Keratinocyte (primary cell): ENCODE data around the gene ITGB1. TPM values are rescaled to one million over a fixed set of nuclear protein-coding genes. Genes with fewer than 3 reads are reported as not detected.

Experiments
- DNase-seq: peaks from one replicate; pipeline ENCODE4 v3.0.0-alpha.2; 2011; ENCODE audit warnings: low read depth, missing footprints, low spot score
- FAIRE-seq: peaks from 2 replicates; lab custom pipeline; 2011; peaks lifted over from hg19 to GRCh38; lab: Jason Lieb, UNC
- H2AFZ ChIP-seq: 2 replicates; pipeline ENCODE4 v1.6.0; 2012; ENCODE audit warnings: low read length, control low read depth, inconsistent platforms; ENCODE audit not compliant: control insufficient read depth
- H3K27ac ChIP-seq: 2 replicates; pipeline ENCODE4 v1.5.1; 2011; ENCODE audit warnings: low read length; ENCODE audit not compliant: control insufficient read depth, insufficient read depth
- H3K27me3 ChIP-seq: 3 replicates; pipeline ENCODE4 v1.6.0; 2011; ENCODE audit warnings: low read length; ENCODE audit not compliant: control insufficient read depth, insufficient read depth; ENCODE audit errors: extremely low read depth
- H3K36me3 ChIP-seq, 2 experiments: 2 replicates in 1 of 2; 3 replicates in 1 of 2; pipeline ENCODE4 v1.5.1; 2011; ENCODE audit warnings: low read length in 2 of 2, mild to moderate bottlenecking in 1 of 2; ENCODE audit not compliant: control insufficient read depth in 2 of 2, insufficient read depth in 2 of 2; ENCODE audit errors: extremely low read depth in 1 of 2
- H3K4me1 ChIP-seq: 3 replicates; pipeline ENCODE4 v1.5.1; 2011; ENCODE audit warnings: low read length; ENCODE audit not compliant: control insufficient read depth, insufficient read depth; ENCODE audit errors: extremely low read depth
- H3K4me2 ChIP-seq: 3 replicates; pipeline ENCODE4 v1.6.0; 2011; ENCODE audit warnings: low read depth, low read length; ENCODE audit not compliant: control insufficient read depth, insufficient read depth; ENCODE audit errors: extremely low read depth
- H3K4me3 ChIP-seq, 3 experiments: fragments of 200-600 bp in 1 of 3; sonication (generic) in 1 of 3; 2 replicates in 2 of 3; 3 replicates in 1 of 3; pipeline ENCODE4 v1.5.1; 2011 to 2016; ENCODE audit warnings: low read length in 3 of 3, mild to moderate bottlenecking in 3 of 3, control low read depth in 2 of 3, inconsistent platforms in 1 of 3, low read depth in 1 of 3, mixed read lengths in 1 of 3, mixed run types in 1 of 3, moderate library complexity in 1 of 3; ENCODE audit not compliant: control insufficient read depth in 2 of 3, insufficient read depth in 2 of 3; ENCODE audit errors: extremely low read depth in 1 of 3
- H3K79me2 ChIP-seq: 2 replicates; pipeline ENCODE4 v1.6.0; 2012; ENCODE audit warnings: low read length; ENCODE audit not compliant: control insufficient read depth, insufficient read depth
- H3K9ac ChIP-seq: 3 replicates; pipeline ENCODE4 v1.6.0; 2011; ENCODE audit warnings: low read length; ENCODE audit not compliant: control insufficient read depth, insufficient read depth; ENCODE audit errors: extremely low read depth
- H3K9me1 ChIP-seq: 3 replicates; pipeline ENCODE4 v1.6.0; 2011; ENCODE audit warnings: low read length; ENCODE audit not compliant: control insufficient read depth, insufficient read depth; ENCODE audit errors: extremely low read depth
- H3K9me3 ChIP-seq: 2 replicates; pipeline ENCODE4 v1.5.1; 2012; ENCODE audit warnings: low read depth, low read length; ENCODE audit not compliant: control insufficient read depth
- H4K20me1 ChIP-seq: 3 replicates; pipeline ENCODE4 v1.6.0; 2011; ENCODE audit warnings: low read length; ENCODE audit not compliant: control insufficient read depth, insufficient read depth; ENCODE audit errors: extremely low read depth
- EZH2 ChIP-seq: IDR thresholded peaks from one replicate; pipeline ENCODE4 v1.6.1; 2012; ENCODE audit warnings: inconsistent platforms, mild to moderate bottlenecking, low read length, moderate library complexity
- dilution Hi-C: fragments of 300-500 bp; cut with MboI; formaldehyde crosslinking; loops from one replicate; pipeline ENCODE4 v1.7.0; 2020; ENCODE audit warnings: low sequenced_read_pairs; ENCODE audit not compliant: extremely low pct_ligation_motif_present
- polyA plus RNA-seq, 5 experiments: library from polyadenylated mRNA; depleted of rRNA in 3 of 5; stranded (reverse) in 3 of 5; stranded (forward) in 1 of 5; unstranded in 1 of 5; fragments of >200 nt; gene quantifications; 1 replicate in 1 of 5; 2 replicates in 3 of 5; 3 replicates in 1 of 5; pipeline versions ENCODE4 v1.2.1 to v1.2.3, GENCODE V29; 2011 to 2012; ENCODE audit warnings: missing spikeins in 2 of 5, low read depth in 1 of 5, low replicate concordance in 1 of 5
- TF ChIP-seq, protein P1 (sequence below), 3 experiments: IDR thresholded peaks in 1 of 3; conservative IDR thresholded peaks in 1 of 3; optimal IDR thresholded peaks in 1 of 3; 2 replicates in 2 of 3; 3 replicates in 1 of 3; pipeline versions ENCODE3 to v1.5.1; 2011; ENCODE audit warnings: low read length in 3 of 3, mild to moderate bottlenecking in 3 of 3, moderate library complexity in 2 of 3, control low read depth in 1 of 3, inconsistent platforms in 1 of 3; ENCODE audit not compliant: insufficient read depth in 2 of 3; ENCODE audit errors: extremely low read depth in 1 of 3

Gene ITGB1
- polyA plus RNA-seq, 1 donor (not counting 4 experiments of a cell fraction or from before 2014, with no cell fraction given): 1,445 TPM

DNA sequence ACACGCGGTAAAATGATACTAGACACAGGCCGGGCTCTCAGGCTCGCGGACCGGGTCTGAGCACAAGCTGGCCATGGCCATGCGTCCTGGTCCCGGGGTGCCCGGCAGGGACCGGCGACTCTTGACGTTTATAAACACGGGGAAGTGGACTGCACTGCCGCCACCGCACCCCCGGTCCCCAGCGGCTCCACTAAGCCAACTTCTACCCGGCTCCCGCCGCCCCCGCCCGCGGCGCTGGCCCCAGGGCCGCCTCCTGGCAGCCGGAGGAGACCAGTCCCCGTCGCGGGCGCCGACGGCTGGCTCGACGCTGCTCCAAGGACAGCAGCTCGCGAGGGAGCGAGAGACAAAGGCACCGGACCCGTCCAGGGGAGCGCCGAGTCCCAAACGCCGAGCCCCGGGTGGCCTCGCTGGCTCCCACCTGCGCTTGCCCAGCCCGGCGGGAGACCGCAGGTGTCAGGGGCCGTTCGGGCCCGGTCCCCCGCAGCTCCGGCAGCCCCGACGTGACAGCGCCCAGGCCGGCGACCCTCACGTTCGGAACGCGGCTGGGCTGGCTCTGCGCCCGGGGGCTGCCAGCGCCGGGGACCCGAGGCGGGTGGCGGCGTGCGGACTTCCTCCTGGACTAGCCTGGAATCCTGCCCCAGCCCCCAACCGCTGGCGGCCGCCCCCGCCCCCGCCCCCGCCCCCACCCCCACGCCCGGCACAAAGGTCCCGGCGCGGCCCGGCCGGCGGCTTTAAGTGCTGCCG lies 517 bp downstream of the ITGB1 start:
- H3K27ac ChIP-seq: peak overlapping the region; percentile 77
- no peak overlapping the region for H2AFZ ChIP-seq
- peak overlapping the region; percentile 92 for H3K9ac ChIP-seq
- no peak for DNase-seq
- dilution Hi-C loops: no loop called here
- H3K9me1 ChIP-seq: no peaks in the 10 kb centered on the region
- no peak for TF ChIP-seq EZH2
- TF ChIP-seq, protein P1, sequence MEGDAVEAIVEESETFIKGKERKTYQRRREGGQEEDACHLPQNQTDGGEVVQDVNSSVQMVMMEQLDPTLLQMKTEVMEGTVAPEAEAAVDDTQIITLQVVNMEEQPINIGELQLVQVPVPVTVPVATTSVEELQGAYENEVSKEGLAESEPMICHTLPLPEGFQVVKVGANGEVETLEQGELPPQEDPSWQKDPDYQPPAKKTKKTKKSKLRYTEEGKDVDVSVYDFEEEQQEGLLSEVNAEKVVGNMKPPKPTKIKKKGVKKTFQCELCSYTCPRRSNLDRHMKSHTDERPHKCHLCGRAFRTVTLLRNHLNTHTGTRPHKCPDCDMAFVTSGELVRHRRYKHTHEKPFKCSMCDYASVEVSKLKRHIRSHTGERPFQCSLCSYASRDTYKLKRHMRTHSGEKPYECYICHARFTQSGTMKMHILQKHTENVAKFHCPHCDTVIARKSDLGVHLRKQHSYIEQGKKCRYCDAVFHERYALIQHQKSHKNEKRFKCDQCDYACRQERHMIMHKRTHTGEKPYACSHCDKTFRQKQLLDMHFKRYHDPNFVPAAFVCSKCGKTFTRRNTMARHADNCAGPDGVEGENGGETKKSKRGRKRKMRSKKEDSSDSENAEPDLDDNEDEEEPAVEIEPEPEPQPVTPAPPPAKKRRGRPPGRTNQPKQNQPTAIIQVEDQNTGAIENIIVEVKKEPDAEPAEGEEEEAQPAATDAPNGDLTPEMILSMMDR (optimal IDR thresholded peaks at IDR 0.05 in 1 of 3, IDR thresholded peaks at IDR 0.05 in 1 of 3, conservative IDR thresholded peaks at IDR 0.05 in 1 of 3; ENCODE audit: extremely low read depth in 1 of 3, insufficient read depth in 2 of 3, low read length in 3 of 3): no peak
- peaks cover 84% of the 10 kb centered on the region for H3K79me2 ChIP-seq
- no peak for FAIRE-seq
- H4K20me1 ChIP-seq: peaks cover 21% of the 10 kb centered on the region
- H3K4me3 ChIP-seq: peak overlapping the region; percentile 84 to 97 (median 95)
- H3K4me2 ChIP-seq: peak overlapping the region; percentile 75
- no peaks in the 10 kb centered on the region for H3K27me3 ChIP-seq
- H3K4me1 ChIP-seq: peaks cover 36% of the 10 kb centered on the region
- H3K36me3 ChIP-seq: peaks cover 2 to 16% of the 10 kb centered on the region in 2 experiments
- no peaks in the 10 kb centered on the region for H3K9me3 ChIP-seq

DNA sequence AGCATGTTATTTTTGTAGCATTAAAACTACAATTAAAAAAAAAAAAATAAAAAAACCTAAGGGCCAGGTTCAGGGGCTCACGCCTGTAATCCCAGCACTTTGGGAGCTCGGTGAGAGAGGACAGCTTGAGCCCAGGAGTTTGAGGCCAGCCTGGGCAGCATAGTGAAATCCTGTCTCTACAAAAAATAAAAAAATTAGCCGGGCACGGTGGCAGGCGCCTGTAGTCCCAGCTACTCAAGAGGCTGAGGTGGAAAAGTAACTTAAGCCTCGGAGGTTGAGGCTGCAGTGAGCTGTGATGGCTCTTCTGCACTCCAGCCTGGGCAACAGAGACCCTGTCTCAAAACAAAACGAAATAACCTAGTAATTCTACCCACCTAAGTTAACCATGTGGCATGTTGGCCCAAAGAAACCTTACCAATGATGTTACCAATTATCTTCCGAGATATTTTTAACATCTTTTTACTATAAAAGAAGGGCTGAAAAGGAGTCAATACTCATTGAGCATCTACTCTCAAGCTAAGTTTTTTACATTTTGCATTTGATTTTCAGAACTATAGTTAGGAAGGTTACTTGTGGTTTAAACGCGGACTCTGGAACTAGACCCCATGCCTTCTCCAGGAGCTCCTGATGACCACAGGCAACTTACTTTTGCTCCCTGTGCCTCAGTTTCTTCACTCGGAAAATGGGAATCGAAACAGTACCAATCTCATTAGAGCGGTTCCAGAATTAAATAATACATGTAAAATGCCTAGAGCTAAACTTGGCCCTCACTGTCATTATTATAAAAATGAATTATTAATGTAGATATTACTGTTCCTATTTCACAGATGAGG lies 1.4 kb downstream of the ITGB1 start:
- FAIRE-seq (no peak), DNase-seq (no peak)
- no peak overlapping the region for H2AFZ ChIP-seq
- no peaks in the 10 kb centered on the region for H3K9me3 ChIP-seq
- peaks cover 34% of the 10 kb centered on the region for H3K4me1 ChIP-seq
- peaks cover 93% of the 10 kb centered on the region for H3K79me2 ChIP-seq
- peak overlapping the region; percentile 92 for H3K9ac ChIP-seq
- peak overlapping the region; percentile 84 to 97 (median 95) for H3K4me3 ChIP-seq
- peak overlapping the region; percentile 77 for H3K27ac ChIP-seq
- no peaks in the 10 kb centered on the region for H3K9me1 ChIP-seq
- H3K36me3 ChIP-seq: peaks cover 3 to 16% of the 10 kb centered on the region in 2 experiments
- dilution Hi-C loops: no loop called here
- peak overlapping the region; percentile 75 for H3K4me2 ChIP-seq
- H3K27me3 ChIP-seq: no peaks in the 10 kb centered on the region
- TF ChIP-seq, protein P1 (optimal IDR thresholded peaks at IDR 0.05 in 1 of 3, IDR thresholded peaks at IDR 0.05 in 1 of 3, conservative IDR thresholded peaks at IDR 0.05 in 1 of 3; ENCODE audit: extremely low read depth in 1 of 3, insufficient read depth in 2 of 3, low read length in 3 of 3): no peak
- no peak for TF ChIP-seq EZH2
- H4K20me1 ChIP-seq: peaks cover 23% of the 10 kb centered on the region
